NCI-H2171 treated with DMSO at 0.1 percent for 48 hours (cell line): ENCODE data around the gene WDR20.

Experiments used
- DNase-seq: peaks from one replicate; lab custom pipeline; 2025; lab: John Stamatoyannopoulos, UW

WDR20 gene

GRCh38 chr14:102197317-102197853 lies 57.7 kb downstream of the WDR20 start:
- DNase-seq: no peak

GRCh38 chr14:102200690-102201352 lies 61.1 kb downstream of the WDR20 start:
- no peak for DNase-seq

GRCh38 chr14:102201353-102201738 lies 61.6 kb downstream of the WDR20 start:
- no peak for DNase-seq

GRCh38 chr14:102201776-102202175 lies 62.1 kb downstream of the WDR20 start:
- no peak for DNase-seq

GRCh38 chr14:102202944-102203343 lies 63.2 kb downstream of the WDR20 start:
- DNase-seq: no peak

GRCh38 chr14:102203382-102203781 lies 63.7 kb downstream of the WDR20 start:
- no peak for DNase-seq

GRCh38 chr14:102205560-102205959 lies 65.9 kb downstream of the WDR20 start:
- no peak for DNase-seq

- DNase-seq: no peak
Measured at GRCh38 chr14:102206918-102207317, 67.2 kb downstream of the WDR20 start.

- no peak for DNase-seq
Measured at GRCh38 chr14:102207831-102208365, 68.2 kb downstream of the WDR20 start.

- DNase-seq: no peak
Measured at GRCh38 chr14:102208741-102209140, 69.0 kb downstream of the WDR20 start.

GRCh38 chr14:102209224-102209966 lies 69.7 kb downstream of the WDR20 start:
- no peak for DNase-seq

GRCh38 chr14:102210421-102211042 lies 70.8 kb downstream of the WDR20 start:
- DNase-seq: no peak

GRCh38 chr14:102211240-102211639 lies 71.5 kb downstream of the WDR20 start:
- DNase-seq: no peak

GRCh38 chr14:102212356-102212755 lies 72.7 kb downstream of the WDR20 start:
- DNase-seq: no peak

GRCh38 chr14:102212845-102213244 lies 73.1 kb downstream of the WDR20 start:
- no peak for DNase-seq

- no peak for DNase-seq
Measured at GRCh38 chr14:102213470-102213869, 73.8 kb downstream of the WDR20 start.

GRCh38 chr14:102213984-102214658 lies 74.4 kb downstream of the WDR20 start:
- DNase-seq: no peak

- no peak for DNase-seq
Measured at GRCh38 chr14:102215071-102215470, 75.4 kb downstream of the WDR20 start.

- DNase-seq: no peak
Measured at GRCh38 chr14:102215576-102216250, 76.0 kb downstream of the WDR20 start.

GRCh38 chr14:102217399-102217798 lies 77.7 kb downstream of the WDR20 start:
- DNase-seq: no peak

- no peak for DNase-seq
Measured at GRCh38 chr14:102217987-102218421, 78.3 kb downstream of the WDR20 start.
